GM12875 (cell line): ENCODE measurements around the gene CECR2.

Source experiments
- H3K4me3 ChIP-seq: one replicate; pipeline ENCODE4 v1.5.1; 2011; ENCODE audit warnings: low read depth, low read length, control low read depth
- CTCF ChIP-seq: IDR thresholded peaks from 2 replicates; pipeline ENCODE4 v1.5.1; 2011; ENCODE audit warnings: low read depth, mild to moderate bottlenecking, control low read depth, inconsistent platforms, low read length, moderate library complexity, borderline replicate concordance; ENCODE audit not compliant: insufficient read depth

CECR2 gene

GRCh38 chr22:17481424-17481823 lies 112.2 kb downstream of the CECR2 start:
- TF ChIP-seq CTCF: no peak
- H3K4me3 ChIP-seq: no peak overlapping the region

GRCh38 chr22:17483688-17484372 lies 114.6 kb downstream of the CECR2 start:
- H3K4me3 ChIP-seq: no peak overlapping the region
- no peak for TF ChIP-seq CTCF

GRCh38 chr22:17484608-17485007 lies 115.3 kb downstream of the CECR2 start:
- no peak for TF ChIP-seq CTCF
- no peak overlapping the region for H3K4me3 ChIP-seq

- TF ChIP-seq CTCF: no peak
- H3K4me3 ChIP-seq: no peak overlapping the region
Measured at GRCh38 chr22:17486313-17486712, 117.1 kb downstream of the CECR2 start.

- H3K4me3 ChIP-seq: no peak overlapping the region
- TF ChIP-seq CTCF: no peak
Measured at GRCh38 chr22:17486719-17487118, 117.5 kb downstream of the CECR2 start.

GRCh38 chr22:17489101-17489500 lies 119.8 kb downstream of the CECR2 start:
- no peak for TF ChIP-seq CTCF
- H3K4me3 ChIP-seq: no peak overlapping the region

GRCh38 chr22:17491090-17491640 lies 121.9 kb downstream of the CECR2 start:
- H3K4me3 ChIP-seq: no peak overlapping the region
- no peak for TF ChIP-seq CTCF
